Measurements from ENCODE around the gene GRIA3.
A peak's percentile ranks its signal among the peaks of the same experiment; 100 is the strongest.
"Not testable (repeated sequence)": the region's sequence is repeated elsewhere in the genome, so short reads cannot be mapped to it uniquely, and the experiment has no call there.

GRIA3 gene

GRCh38 chrX:123358457-123358856, 174.4 kb downstream of the GRIA3 start:
- DNase-seq, result no peak

- DNase-seq, result no peak
Measured at GRCh38 chrX:123361371-123361770, 177.3 kb downstream of the GRIA3 start.

GRCh38 chrX:123386196-123386595, 202.1 kb downstream of the GRIA3 start:
- DNase-seq, result not testable (repeated sequence)

GRCh38 chrX:123392921-123393320, 208.8 kb downstream of the GRIA3 start:
- DNase-seq, result no peak

- DNase-seq, result no peak
Measured at GRCh38 chrX:123399709-123400108, 215.6 kb downstream of the GRIA3 start.

GRCh38 chrX:123405231-123405630, 221.2 kb downstream of the GRIA3 start:
- no peak for DNase-seq

GRCh38 chrX:123408821-123409737, 225.0 kb downstream of the GRIA3 start:
- DNase-seq, result no peak

GRCh38 chrX:123422875-123423274, 238.8 kb downstream of the GRIA3 start:
- DNase-seq, result no peak

GRCh38 chrX:123424546-123424945, 240.5 kb downstream of the GRIA3 start:
- DNase-seq, result no peak

GRCh38 chrX:123425471-123425870, 241.4 kb downstream of the GRIA3 start:
- no peak for DNase-seq

GRCh38 chrX:123425904-123426303, 241.8 kb downstream of the GRIA3 start:
- DNase-seq, result no peak

GRCh38 chrX:123432361-123433150, 248.5 kb downstream of the GRIA3 start:
- no peak for DNase-seq

- DNase-seq, result no peak
Measured at GRCh38 chrX:123436512-123437136, 252.5 kb downstream of the GRIA3 start.

GRCh38 chrX:123439926-123440325, 255.8 kb downstream of the GRIA3 start:
- not testable (repeated sequence) for DNase-seq

- DNase-seq, result no peak
Measured at GRCh38 chrX:123442764-123443163, 258.7 kb downstream of the GRIA3 start.

GRCh38 chrX:123447506-123447905, 263.4 kb downstream of the GRIA3 start:
- DNase-seq, result peak; percentile 27

GRCh38 chrX:123449335-123449734, 265.3 kb downstream of the GRIA3 start:
- DNase-seq, result no peak

GRCh38 chrX:123450222-123450621, 266.1 kb downstream of the GRIA3 start:
- no peak for DNase-seq

GRCh38 chrX:123454712-123455431, 270.8 kb downstream of the GRIA3 start:
- DNase-seq, result no peak

GRCh38 chrX:123455693-123456092, 271.6 kb downstream of the GRIA3 start:
- DNase-seq, result no peak

- no peak for DNase-seq
Measured at GRCh38 chrX:123464709-123465108, 280.6 kb downstream of the GRIA3 start.

GRCh38 chrX:123468481-123468880, 284.4 kb downstream of the GRIA3 start:
- DNase-seq, result no peak
